ENCODE results near the gene ZC3H18. TPM values are rescaled to one million over a fixed set of nuclear protein-coding genes. Genes with fewer than 3 reads are reported as not detected.

ZC3H18 gene
- total and polyA plus RNA-seq, 10 of the 15 experiments (the other 5 are each of a cell fraction or from before 2014, with no cell fraction given): 1.0 to 58.3 (median 22.4) TPM

DNA sequence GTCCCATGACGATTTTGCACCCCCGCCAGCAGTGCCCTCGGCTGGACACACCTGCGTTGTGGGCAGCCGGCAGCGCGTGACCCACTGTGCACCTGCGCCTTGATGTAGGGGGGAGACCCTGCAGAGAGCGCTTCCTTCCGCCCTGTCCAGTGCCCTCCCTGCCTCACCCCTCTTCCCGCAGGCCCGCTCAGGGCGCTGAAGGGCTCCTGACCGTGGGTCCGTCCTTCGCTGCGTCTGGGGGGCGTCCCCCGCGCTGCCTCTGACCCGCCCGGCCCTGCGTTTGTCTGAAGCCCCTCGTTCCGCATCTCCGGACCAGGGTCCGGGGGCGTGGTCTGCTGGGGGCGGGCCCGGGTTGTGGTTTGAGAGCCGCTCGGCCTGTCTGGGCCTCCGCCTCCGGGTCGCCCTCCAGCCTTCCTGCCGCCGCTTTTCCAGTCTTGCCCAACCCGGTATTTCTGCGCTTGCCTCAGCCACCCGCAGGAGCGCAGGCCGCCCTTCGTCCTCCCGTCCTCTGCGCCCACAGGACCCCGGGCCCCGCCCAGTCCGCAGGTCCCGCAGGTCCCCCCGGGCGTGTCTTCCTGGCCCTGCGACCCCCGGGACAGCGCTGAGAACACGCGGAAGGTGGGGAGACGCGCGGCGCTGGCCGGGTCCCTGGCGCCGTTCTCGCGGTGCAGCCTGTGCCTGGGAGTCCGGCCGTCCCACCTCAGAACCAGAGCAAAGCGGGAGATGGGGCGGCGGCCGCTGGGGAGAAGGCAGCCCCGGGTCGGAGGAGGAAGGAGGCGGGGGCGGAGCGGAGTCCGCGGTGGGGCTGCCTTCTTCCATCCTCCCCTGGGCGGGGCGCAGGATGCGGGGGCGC, 64.2 kb downstream of the ZC3H18 start:
- Histone ChIP-seq H3K79me2 (ENCODE audit: control insufficient read depth, insufficient read depth, low read length) (no peaks in the 10 kb centered on the region), H3K36me3 (ENCODE audit: control insufficient read depth in 2 of 2, insufficient read depth in 2 of 2, low read length in 1 of 2) (peaks cover 0 to 16% of the 10 kb centered on the region in 2 experiments; a peak in 3 of 4 replicates), H3K4me3 (peak overlapping the region; percentile 95), H3K9ac (ENCODE audit: control insufficient read depth, insufficient read depth, low read length) (peak overlapping the region; percentile 44), H4K20me1 (ENCODE audit: control insufficient read depth, insufficient read depth) (no peaks in the 10 kb centered on the region; the same call in 1 of the 2 replicates), H3K27me3 (replicated peaks in 1 of 2; ENCODE audit: control insufficient read depth in 2 of 2, insufficient read depth in 2 of 2, low read length in 1 of 2) (peaks cover 6 to 11% of the 10 kb centered on the region in 2 experiments; a peak in 2 of 4 replicates), H3K4me1 (ENCODE audit: control insufficient read depth, insufficient read depth, low read length) (peaks cover 29% of the 10 kb centered on the region), H3K4me2 (ENCODE audit: control insufficient read depth, insufficient read depth) (peak overlapping the region; percentile 99), H3K27ac (ENCODE audit: control insufficient read depth, insufficient read depth) (peak overlapping the region; percentile 52; the same call in 1 of the 2 replicates), H2AFZ (ENCODE audit: control insufficient read depth, low read depth, low read length) (peak overlapping the region; percentile 80), H3K9me3 (replicated peaks; ENCODE audit: control insufficient read depth, insufficient read depth, low read length) (no peaks in the 10 kb centered on the region; the same call in 2 of the 3 replicates)
- no TSS peak for BruUV-seq (replicated peaks)
- in situ Hi-C loops (cut with MboI): no loop called here
- ChIA-PET POLR2A (no interaction called here), SMC1A (ENCODE audit: uncharacterized antibody, unreplicated experiment) (interaction anchor here (0.6 to 1.1 kb wide), 3 partner anchors 66 to 891 kb away, joined by 3 read pairs; no protein-coding TSS in a partner anchor), RAD21 (ENCODE audit: unreplicated experiment) (interaction anchor here (1.5 kb wide), 1 partner anchor 15 kb away, joined by 6 read pairs; no protein-coding TSS in a partner anchor), CTCF (interaction anchor here (0.8 to 1.9 kb wide), 7 partner anchors 11 to 191 kb away, joined by 3 to 6 read pairs (median 4); partner anchors contain the start of gene ZC3H18)
- DNase-seq (ENCODE audit: low read depth, low spot score): peak; percentile 45
- FAIRE-seq: peak; percentile 38
- ATAC-seq: peak; percentile 74
- WGBS (ENCODE audit: insufficient coverage, insufficient replicate concordance, low lambda C conversion rate, missing lambda C conversion rate): 1% methylated on average over 73 of the region's 82 CpGs
- intact Hi-C loops (cut with micrococcal nuclease; ENCODE audit: unreplicated experiment): no loop called here
- TF ChIP-seq DPF2 (IDR thresholded peaks at IDR 0.05): peak; percentile 67; the same call in 1 of the 2 replicates
- no peak for TF ChIP-seq MTA3 (IDR thresholded peaks at IDR 0.05; ENCODE audit: borderline replicate concordance, low read length)
- no peak for TF ChIP-seq ZNF384 (IDR thresholded peaks at IDR 0.05; ENCODE audit: borderline replicate concordance, low read depth, low read length)
- TF ChIP-seq EED (IDR thresholded peaks at IDR 0.05; ENCODE audit: low read depth): peak; percentile 49
- no peak; the same call in 1 of the 2 replicates for TF ChIP-seq MTA2 (IDR thresholded peaks at IDR 0.05; ENCODE audit: low read depth)
- 0 out of 2 replicates have a peak, but pooled peaks have one; percentile 57 for TF ChIP-seq LARP7 (IDR thresholded peaks at IDR 0.05)
- TF ChIP-seq, protein P1, sequence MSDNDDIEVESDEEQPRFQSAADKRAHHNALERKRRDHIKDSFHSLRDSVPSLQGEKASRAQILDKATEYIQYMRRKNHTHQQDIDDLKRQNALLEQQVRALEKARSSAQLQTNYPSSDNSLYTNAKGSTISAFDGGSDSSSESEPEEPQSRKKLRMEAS (IDR thresholded peaks at IDR 0.05; ENCODE audit: low read depth, low read length): no peak
- TF ChIP-seq CHD2 (IDR thresholded peaks at IDR 0.05; ENCODE audit: borderline replicate concordance, low read depth, low read length): peak; percentile 69
- no peak for TF ChIP-seq FOS (IDR thresholded peaks at IDR 0.05; ENCODE audit: borderline replicate concordance, extremely low read depth, insufficient read length)
- no peak for TF ChIP-seq PAX8 (IDR thresholded peaks at IDR 0.05)
- no peak; the same call in 1 of the 2 replicates for TF ChIP-seq USF2 (IDR thresholded peaks at IDR 0.05; ENCODE audit: borderline replicate concordance, low read depth, low read length)
- TF ChIP-seq CBFB (IDR thresholded peaks at IDR 0.05; ENCODE audit: low read depth): no peak; the same call in 1 of the 2 replicates
- TF ChIP-seq SUZ12 (IDR thresholded peaks at IDR 0.05; ENCODE audit: unreplicated experiment): no peak
- no peak for TF ChIP-seq SUPT20H (IDR thresholded peaks at IDR 0.05; ENCODE audit: borderline replicate concordance, control insufficient read depth, low read depth, low read length)
- TF ChIP-seq ZNF217 (IDR thresholded peaks at IDR 0.05): no peak
- TF ChIP-seq JUND (IDR thresholded peaks at IDR 0.05; ENCODE audit: low read depth, low read length): no peak
- TF ChIP-seq HCFC1 (IDR thresholded peaks at IDR 0.05; ENCODE audit: low read length): no peak
- TF ChIP-seq, protein P2, sequence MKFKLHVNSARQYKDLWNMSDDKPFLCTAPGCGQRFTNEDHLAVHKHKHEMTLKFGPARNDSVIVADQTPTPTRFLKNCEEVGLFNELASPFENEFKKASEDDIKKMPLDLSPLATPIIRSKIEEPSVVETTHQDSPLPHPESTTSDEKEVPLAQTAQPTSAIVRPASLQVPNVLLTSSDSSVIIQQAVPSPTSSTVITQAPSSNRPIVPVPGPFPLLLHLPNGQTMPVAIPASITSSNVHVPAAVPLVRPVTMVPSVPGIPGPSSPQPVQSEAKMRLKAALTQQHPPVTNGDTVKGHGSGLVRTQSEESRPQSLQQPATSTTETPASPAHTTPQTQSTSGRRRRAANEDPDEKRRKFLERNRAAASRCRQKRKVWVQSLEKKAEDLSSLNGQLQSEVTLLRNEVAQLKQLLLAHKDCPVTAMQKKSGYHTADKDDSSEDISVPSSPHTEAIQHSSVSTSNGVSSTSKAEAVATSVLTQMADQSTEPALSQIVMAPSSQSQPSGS (IDR thresholded peaks at IDR 0.05; ENCODE audit: low read length): no peak
- TF ChIP-seq SRF (IDR thresholded peaks at IDR 0.05; ENCODE audit: low read depth in 2 of 2, low read length in 2 of 2): no peak
- peak; percentile 48; the same call in 1 of the 2 replicates for TF ChIP-seq IKZF1 (conservative IDR thresholded peaks at IDR 0.05)
- TF ChIP-seq JUNB (IDR thresholded peaks at IDR 0.05): no peak
- TF ChIP-seq MXI1 (IDR thresholded peaks at IDR 0.05; ENCODE audit: low read depth, low read length): no peak; the same call in 1 of the 2 replicates
- no peak for TF ChIP-seq FOXK2 (IDR thresholded peaks at IDR 0.05)

Data from GM12878 (cell line).